ENCODE data around the gene ZNF791.

ZNF791 gene

DNA sequence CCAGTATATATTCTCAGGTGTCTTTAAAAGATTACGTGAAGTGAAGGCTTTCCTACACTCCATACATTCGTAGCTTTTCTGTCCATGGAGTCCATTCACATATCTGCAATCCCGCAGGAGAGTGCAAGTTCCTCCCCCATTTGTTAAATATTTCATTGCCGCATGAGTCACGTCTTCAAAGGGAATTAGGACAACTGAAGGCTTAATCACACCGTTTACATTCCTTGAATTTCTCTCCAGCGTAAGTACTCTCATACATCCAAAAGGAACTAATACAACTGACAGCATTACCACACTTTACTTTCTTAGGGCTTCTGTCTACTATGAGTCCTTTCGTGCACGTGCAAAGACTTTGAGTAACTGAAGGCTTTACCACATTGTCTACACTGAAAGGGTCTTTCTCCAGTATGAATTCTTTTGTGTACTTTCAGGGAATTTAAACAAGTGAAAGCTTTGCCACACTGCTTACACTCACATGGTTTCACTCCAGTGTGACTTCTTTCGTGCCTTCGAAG is 30.5 kb upstream of the ZNF791 start:
- Histone ChIP-seq H3K27ac (no peak overlapping the region), H3K4me3 (ENCODE audit: low read depth, low read length) (no peak overlapping the region), H3K36me3 (replicated peaks) (peaks cover 30% of the 10 kb centered on the region), H3K27me3 (replicated peaks) (no peaks in the 10 kb centered on the region)
- peak; percentile 16 for DNase-seq
- TF ChIP-seq, protein P1, sequence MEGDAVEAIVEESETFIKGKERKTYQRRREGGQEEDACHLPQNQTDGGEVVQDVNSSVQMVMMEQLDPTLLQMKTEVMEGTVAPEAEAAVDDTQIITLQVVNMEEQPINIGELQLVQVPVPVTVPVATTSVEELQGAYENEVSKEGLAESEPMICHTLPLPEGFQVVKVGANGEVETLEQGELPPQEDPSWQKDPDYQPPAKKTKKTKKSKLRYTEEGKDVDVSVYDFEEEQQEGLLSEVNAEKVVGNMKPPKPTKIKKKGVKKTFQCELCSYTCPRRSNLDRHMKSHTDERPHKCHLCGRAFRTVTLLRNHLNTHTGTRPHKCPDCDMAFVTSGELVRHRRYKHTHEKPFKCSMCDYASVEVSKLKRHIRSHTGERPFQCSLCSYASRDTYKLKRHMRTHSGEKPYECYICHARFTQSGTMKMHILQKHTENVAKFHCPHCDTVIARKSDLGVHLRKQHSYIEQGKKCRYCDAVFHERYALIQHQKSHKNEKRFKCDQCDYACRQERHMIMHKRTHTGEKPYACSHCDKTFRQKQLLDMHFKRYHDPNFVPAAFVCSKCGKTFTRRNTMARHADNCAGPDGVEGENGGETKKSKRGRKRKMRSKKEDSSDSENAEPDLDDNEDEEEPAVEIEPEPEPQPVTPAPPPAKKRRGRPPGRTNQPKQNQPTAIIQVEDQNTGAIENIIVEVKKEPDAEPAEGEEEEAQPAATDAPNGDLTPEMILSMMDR (IDR thresholded peaks at IDR 0.05; ENCODE audit: low read depth, low read length, missing control alignments): no peak
- in situ Hi-C loops (cut with HindIII; ENCODE audit: low pct_ligation_motif_present, low sequenced_read_pairs): no loop called here

DNA sequence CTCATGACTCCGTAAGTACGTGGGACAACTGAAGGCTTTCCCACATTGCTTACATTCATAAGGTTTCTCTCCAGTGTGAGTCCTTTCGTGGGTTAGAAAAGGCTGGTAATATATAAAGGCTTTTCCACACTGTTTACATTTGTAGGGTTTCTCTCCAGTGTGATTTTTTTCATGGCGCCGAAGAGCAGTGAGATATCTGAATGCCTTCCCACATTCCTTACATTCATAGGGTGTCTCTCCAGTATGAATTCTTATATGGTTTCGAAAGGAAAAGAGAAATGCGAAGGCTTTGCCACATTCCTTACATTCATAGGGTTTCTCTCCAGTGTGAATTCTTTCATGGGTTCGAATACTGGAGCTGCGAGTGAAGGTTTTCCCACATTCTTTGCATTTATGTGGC is 29.6 kb upstream of the ZNF791 start:
- Histone ChIP-seq H3K36me3 (replicated peaks) (peaks cover 30% of the 10 kb centered on the region), H3K27ac (no peak overlapping the region), H3K4me3 (ENCODE audit: low read depth, low read length) (no peak overlapping the region), H3K27me3 (replicated peaks) (no peaks in the 10 kb centered on the region)
- TF ChIP-seq, protein P1 (IDR thresholded peaks at IDR 0.05; ENCODE audit: low read depth, low read length, missing control alignments): no peak
- DNase-seq: no peak
- in situ Hi-C loops (cut with HindIII; ENCODE audit: low pct_ligation_motif_present, low sequenced_read_pairs): no loop called here

DNA sequence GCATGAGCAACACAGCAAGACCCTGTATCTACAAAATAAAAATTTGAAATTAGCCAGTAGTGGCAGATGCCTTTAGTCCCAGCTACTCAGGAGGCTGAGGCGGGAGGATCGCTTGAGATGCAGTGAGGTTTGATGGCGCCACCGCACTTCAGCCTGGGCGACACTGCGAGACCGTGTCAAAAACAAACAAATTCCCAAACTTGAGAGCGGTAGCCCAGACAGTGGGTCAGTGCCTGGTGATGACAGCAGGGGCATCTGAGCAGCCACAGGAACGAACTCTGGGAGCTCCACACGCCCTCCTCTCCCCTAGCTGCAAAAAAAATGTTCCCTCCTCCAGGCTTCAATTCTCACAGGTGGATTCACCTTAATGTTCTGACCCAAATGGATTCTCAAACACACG is 14.2 kb upstream of the ZNF791 start:
- no peaks in the 10 kb centered on the region for H3K36me3 ChIP-seq (replicated peaks)
- no peaks in the 10 kb centered on the region for H3K27me3 ChIP-seq (replicated peaks)
- no peak overlapping the region for H3K4me3 ChIP-seq (ENCODE audit: low read depth, low read length)
- no peak overlapping the region for H3K27ac ChIP-seq
- TF ChIP-seq, protein P1 (IDR thresholded peaks at IDR 0.05; ENCODE audit: low read depth, low read length, missing control alignments): no peak
- DNase-seq: no peak
- in situ Hi-C loops (cut with HindIII; ENCODE audit: low pct_ligation_motif_present, low sequenced_read_pairs): no loop called here

DNA sequence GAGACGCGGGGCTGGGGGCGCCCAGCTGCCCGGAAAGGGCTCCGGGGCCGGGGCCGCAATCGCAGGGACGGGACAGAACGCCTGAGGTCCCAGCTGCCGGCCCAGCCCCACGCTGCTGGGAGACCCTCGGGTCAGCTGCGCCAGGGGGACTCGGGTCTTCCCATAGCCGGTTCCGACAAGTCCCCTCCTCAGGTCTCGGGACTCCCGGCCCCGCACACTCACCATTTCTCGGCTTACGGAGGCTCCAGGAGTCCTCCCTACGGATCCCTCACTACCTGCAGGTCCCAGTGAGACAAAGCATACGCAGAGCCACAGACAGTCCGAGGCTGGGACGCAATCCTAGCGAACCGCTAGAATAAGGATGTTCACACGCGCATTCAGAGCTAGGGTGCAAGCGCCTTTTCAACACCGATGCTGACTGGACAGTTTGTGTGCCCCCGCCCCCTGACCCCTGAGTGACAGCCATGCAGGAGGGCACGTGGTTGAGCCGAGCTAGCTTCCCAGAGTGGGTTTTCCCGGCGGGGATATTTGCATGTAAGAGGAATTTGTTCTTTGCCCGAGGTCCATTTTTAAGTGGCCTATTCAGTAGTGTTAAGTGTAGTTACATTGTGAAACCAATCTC is 13.7 kb upstream of the ZNF791 start:
- Histone ChIP-seq H3K36me3 (replicated peaks) (no peaks in the 10 kb centered on the region), H3K27me3 (replicated peaks) (no peaks in the 10 kb centered on the region), H3K27ac (no peak overlapping the region), H3K4me3 (ENCODE audit: low read depth, low read length) (peak overlapping the region; percentile 3)
- TF ChIP-seq, protein P1 (IDR thresholded peaks at IDR 0.05; ENCODE audit: low read depth, low read length, missing control alignments): no peak
- no peak for DNase-seq
- in situ Hi-C loops (cut with HindIII; ENCODE audit: low pct_ligation_motif_present, low sequenced_read_pairs): no loop called here

DNA sequence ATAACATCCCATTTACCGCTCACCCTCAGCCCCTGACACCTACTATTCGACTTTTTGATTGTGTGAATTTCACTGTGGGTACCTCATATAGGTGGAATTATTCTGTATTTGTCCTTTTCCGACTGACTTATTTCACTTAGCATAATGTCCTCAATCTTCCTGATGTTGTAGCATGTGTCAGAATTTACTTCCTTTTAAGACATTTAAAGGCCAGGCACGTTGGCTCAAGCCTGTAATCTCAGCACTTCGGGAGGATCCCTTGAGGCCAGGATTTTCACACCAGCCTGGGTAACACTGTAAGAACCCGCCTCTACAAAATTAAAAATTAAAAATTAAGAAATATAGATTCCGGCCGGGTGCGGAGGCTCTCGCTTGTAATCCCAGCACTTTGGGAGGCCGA is 13.1 kb upstream of the ZNF791 start:
- no peak for DNase-seq
- Histone ChIP-seq H3K27me3 (replicated peaks) (no peaks in the 10 kb centered on the region), H3K36me3 (replicated peaks) (no peaks in the 10 kb centered on the region), H3K27ac (no peak overlapping the region), H3K4me3 (ENCODE audit: low read depth, low read length) (no peak overlapping the region)
- TF ChIP-seq, protein P1 (IDR thresholded peaks at IDR 0.05; ENCODE audit: low read depth, low read length, missing control alignments): no peak
- in situ Hi-C loops (cut with HindIII; ENCODE audit: low pct_ligation_motif_present, low sequenced_read_pairs): no loop called here

DNA sequence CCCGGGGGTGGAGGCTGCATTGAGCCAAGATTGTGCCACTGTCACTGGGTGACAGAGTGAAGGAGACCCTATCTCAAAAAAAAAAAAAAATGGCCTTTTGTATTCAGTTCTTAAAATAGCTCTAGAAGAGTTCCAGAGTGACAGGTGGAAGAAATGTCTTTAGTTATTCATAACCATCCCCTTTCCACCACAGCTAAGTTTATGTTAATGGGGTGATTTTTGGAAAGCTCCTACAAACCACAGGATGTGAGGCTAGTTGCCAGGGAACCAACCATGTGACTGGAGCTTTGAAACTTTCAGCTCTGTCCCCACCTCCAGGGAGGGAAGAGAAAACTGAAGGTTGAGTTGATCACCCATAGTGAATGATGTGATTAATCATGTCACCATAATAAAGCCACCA is 7.0 kb upstream of the ZNF791 start:
- in situ Hi-C loops (cut with HindIII; ENCODE audit: low pct_ligation_motif_present, low sequenced_read_pairs): no loop called here
- H3K36me3 ChIP-seq (replicated peaks): peaks cover 4% of the 10 kb centered on the region
- TF ChIP-seq, protein P1 (IDR thresholded peaks at IDR 0.05; ENCODE audit: low read depth, low read length, missing control alignments): no peak
- no peak overlapping the region for H3K4me3 ChIP-seq (ENCODE audit: low read depth, low read length)
- no peaks in the 10 kb centered on the region for H3K27me3 ChIP-seq (replicated peaks)
- no peak overlapping the region for H3K27ac ChIP-seq
- no peak for DNase-seq
